GM13976 (cell line): ENCODE results near the gene SPOCK2.

Experiments used
- DNase-seq: peaks from one replicate; pipeline ENCODE4 v3.0.0; 2012; ENCODE audit warnings: low spot score
- in situ Hi-C: fragments of 300-500 bp; cut with MboI; formaldehyde crosslinking; loops from one replicate; pipeline ENCODE4 v1.12.0; 2022; ENCODE audit warnings: low sequenced_read_pairs, mixed read lengths, inconsistent platforms; ENCODE audit not compliant: unreplicated experiment
- TF ChIP-seq, protein P1 (sequence below): IDR thresholded peaks from 2 replicates; pipeline ENCODE4 v1.5.1; 2012; ENCODE audit warnings: borderline replicate concordance, mild to moderate bottlenecking; ENCODE audit not compliant: insufficient read depth; ENCODE audit errors: extremely low read depth, missing control alignments, control extremely low read depth

The SPOCK2 gene

DNA sequence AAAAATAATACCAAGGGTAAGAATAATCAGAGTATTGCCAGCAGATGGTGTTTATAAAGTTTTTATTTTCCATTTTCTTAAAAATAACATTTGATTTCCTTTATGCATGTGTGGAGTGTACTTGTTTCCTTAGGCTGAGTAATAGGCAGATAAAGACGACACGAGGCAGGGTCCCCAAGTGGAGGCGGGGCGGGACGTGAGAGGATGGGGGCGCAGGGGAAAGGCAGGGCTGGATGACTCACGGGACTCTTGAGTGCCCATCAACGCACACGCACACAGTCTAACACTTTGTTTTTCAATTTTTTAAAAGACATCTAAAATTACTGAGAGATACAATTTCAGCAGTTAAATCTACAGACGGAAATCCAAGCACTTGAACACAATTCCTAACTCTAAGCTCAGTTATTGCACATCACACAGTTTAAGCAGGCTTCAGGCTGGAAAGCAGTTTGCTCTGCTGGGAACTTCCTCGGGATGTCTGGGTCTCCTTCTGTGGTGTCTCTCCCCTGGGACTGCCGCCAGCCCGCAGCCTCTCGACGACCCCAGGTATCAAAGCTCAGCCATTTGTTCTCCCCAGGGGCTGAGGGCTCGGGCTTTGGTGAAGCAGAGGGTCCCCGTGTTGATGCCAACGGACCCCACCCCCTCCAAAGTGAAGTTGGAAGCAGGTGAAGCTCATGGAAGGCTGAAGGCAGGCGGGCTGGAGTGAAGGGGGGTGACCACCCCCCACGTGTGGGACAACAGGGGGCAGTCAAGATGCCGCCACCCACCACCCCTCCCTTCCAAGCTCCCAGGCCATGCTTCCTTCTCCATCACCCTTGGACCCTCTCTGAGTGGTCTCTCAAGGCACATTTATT lies 29.1 kb downstream of the SPOCK2 start:
- no peak for DNase-seq
- in situ Hi-C loops: loop anchor here (10.0 kb wide), 1 partner anchor 276 kb away; no protein-coding TSS in a partner anchor
- TF ChIP-seq, protein P1, sequence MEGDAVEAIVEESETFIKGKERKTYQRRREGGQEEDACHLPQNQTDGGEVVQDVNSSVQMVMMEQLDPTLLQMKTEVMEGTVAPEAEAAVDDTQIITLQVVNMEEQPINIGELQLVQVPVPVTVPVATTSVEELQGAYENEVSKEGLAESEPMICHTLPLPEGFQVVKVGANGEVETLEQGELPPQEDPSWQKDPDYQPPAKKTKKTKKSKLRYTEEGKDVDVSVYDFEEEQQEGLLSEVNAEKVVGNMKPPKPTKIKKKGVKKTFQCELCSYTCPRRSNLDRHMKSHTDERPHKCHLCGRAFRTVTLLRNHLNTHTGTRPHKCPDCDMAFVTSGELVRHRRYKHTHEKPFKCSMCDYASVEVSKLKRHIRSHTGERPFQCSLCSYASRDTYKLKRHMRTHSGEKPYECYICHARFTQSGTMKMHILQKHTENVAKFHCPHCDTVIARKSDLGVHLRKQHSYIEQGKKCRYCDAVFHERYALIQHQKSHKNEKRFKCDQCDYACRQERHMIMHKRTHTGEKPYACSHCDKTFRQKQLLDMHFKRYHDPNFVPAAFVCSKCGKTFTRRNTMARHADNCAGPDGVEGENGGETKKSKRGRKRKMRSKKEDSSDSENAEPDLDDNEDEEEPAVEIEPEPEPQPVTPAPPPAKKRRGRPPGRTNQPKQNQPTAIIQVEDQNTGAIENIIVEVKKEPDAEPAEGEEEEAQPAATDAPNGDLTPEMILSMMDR: no peak

DNA sequence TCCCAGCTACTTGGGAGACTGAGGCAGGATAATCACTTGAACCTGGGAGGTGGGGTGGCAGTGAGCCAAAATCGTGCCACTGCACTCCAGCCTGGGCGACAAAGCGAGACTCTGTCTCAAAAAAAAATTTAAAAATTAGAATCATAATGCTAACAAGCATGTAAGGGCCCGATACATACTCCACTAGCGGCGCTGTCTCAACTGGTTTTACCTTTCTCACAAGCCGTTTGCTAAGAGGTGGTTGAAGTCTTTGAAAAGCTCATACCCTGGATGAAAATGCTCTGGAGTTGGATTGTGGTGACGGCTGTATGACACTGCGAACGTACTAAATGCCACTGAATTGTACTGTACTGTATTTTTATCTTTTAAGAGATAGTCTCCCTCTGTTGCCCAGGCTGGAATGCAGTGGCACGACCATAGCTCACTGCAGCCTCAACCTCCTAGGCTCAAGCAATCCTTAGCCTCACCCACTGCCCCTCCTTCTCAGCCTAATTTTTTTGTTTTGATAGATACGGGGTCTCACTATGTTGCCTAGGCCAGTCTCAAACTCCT lies 29.9 kb downstream of the SPOCK2 start:
- TF ChIP-seq, protein P1: no peak
- in situ Hi-C loops: loop anchor here (10.0 kb wide), 1 partner anchor 276 kb away; no protein-coding TSS in a partner anchor
- DNase-seq: no peak

DNA sequence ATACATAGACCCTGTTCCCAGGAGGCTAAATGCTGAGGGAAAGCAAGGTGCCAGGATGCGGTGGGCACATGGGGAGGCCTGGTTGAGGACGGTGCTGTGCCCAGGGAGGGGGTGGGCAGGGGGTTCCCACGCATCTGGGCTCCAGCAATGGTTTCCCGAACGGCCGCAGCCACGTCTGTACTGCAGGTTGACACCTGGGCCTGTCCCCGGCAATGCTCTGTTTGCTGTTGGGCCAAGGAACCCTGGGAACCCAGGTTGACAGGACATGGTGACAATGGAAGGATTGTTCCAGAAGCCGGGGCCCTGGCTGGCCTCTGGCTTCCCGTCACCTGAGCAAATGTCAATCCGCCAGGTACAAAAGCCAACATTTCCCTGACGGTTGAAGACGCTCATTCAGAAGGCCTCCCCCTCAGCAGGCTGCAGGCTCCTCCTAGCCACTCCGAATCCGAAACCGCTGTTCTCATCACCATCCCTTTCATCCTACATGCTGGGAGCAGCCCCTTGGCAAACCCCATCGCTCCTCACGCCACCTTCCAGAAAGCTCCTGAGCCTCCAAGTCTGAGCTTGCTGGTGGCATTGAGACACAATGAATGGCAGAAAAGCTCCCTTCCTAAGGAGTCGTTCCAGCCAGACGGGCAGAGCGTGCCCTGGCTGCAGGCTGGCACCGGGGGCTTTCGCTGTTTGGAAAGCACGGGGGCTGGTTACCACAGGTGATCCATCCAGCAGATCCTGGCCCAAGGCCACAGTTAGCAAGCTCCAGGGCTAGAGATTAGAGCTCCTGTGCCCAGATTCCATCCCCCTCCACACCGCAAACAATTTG lies 31.2 kb downstream of the SPOCK2 start:
- in situ Hi-C loops: loop anchor here (10.0 kb wide), 1 partner anchor 278 kb away; no protein-coding TSS in a partner anchor
- TF ChIP-seq, protein P1: no peak
- DNase-seq: no peak

DNA sequence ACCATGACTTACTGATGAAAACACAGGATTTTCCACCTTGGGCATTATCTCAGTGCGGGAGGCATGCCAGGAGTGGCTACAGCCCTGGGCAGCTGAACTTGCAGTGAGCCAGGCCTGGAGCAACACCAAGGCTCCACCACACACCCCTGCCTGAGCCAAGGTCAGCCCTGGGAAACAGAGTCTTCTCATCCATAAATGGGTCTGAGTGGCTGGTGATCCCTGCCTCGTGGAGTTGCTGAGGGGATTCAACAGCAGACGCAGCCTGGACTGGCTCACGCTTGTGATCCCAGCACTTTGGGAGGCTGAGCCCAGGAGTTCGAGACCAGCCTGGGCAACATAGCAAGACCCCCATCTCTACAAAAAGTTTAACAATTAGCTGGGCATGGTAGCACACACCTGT lies 32.2 kb downstream of the SPOCK2 start:
- TF ChIP-seq, protein P1: no peak
- DNase-seq: no peak
- in situ Hi-C loops: loop anchor here (10.0 kb wide), 1 partner anchor 279 kb away; no protein-coding TSS in a partner anchor

DNA sequence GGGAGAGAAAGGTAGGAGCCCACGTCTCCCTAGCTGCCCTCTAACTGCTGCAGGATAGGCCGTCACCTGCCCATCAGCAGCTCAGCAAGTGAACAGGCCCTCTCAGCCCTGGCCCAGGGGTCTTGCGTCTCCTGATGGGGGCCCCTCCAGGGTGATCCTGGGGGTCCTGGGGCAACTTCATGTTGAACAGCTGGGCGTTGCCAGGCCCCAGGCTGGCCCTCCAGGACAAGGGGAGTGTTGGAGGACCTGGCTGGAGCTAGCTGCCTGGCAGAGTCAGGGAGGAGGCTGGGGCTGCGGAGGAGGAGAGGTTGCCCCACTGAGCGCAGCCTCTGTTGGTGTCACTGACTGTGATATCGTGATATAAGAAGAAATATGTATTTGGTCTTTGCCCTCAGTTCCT lies 34.7 kb downstream of the SPOCK2 start:
- TF ChIP-seq, protein P1: no peak
- in situ Hi-C loops: loop anchor here (10.0 kb wide), 1 partner anchor 281 kb away; no protein-coding TSS in a partner anchor
- no peak for DNase-seq

DNA sequence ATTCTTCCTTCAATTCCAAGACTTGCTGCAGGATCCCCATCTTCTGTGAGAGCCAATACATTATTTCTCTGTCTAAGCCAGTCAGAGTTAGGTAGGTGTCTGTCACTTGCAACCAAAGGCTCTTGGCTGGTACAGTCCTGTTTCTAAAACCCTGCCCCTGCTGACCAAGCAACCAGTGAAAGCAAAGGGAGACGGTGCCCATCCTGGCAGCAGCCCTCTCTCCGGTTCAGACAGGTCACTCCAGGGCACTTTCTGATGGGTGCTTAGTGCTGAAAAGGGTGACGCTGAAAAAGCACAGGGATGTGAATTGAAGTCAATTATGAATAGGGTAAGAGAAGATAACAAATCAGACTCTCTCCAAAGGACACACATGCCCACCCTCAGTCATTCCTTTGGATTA lies 37.5 kb downstream of the SPOCK2 start:
- TF ChIP-seq, protein P1: no peak
- no peak for DNase-seq
- in situ Hi-C loops: loop anchor here (10.0 kb wide), 1 partner anchor 284 kb away; no protein-coding TSS in a partner anchor
